HL-60/S4 treated with retinoic acid at 250 ng/mL for 4 days and 3 days (cell line): Measurements from ENCODE around the gene HIRA.

Experiments
- in situ Hi-C: fragments of 300-500 bp; cut with MboI; formaldehyde crosslinking; loops from 2 replicates; pipeline ENCODE4 v1.7.0; 2022; ENCODE audit warnings: low sequenced_read_pairs

Gene HIRA, protein sequence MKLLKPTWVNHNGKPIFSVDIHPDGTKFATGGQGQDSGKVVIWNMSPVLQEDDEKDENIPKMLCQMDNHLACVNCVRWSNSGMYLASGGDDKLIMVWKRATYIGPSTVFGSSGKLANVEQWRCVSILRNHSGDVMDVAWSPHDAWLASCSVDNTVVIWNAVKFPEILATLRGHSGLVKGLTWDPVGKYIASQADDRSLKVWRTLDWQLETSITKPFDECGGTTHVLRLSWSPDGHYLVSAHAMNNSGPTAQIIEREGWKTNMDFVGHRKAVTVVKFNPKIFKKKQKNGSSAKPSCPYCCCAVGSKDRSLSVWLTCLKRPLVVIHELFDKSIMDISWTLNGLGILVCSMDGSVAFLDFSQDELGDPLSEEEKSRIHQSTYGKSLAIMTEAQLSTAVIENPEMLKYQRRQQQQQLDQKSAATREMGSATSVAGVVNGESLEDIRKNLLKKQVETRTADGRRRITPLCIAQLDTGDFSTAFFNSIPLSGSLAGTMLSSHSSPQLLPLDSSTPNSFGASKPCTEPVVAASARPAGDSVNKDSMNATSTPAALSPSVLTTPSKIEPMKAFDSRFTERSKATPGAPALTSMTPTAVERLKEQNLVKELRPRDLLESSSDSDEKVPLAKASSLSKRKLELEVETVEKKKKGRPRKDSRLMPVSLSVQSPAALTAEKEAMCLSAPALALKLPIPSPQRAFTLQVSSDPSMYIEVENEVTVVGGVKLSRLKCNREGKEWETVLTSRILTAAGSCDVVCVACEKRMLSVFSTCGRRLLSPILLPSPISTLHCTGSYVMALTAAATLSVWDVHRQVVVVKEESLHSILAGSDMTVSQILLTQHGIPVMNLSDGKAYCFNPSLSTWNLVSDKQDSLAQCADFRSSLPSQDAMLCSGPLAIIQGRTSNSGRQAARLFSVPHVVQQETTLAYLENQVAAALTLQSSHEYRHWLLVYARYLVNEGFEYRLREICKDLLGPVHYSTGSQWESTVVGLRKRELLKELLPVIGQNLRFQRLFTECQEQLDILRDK

DNA sequence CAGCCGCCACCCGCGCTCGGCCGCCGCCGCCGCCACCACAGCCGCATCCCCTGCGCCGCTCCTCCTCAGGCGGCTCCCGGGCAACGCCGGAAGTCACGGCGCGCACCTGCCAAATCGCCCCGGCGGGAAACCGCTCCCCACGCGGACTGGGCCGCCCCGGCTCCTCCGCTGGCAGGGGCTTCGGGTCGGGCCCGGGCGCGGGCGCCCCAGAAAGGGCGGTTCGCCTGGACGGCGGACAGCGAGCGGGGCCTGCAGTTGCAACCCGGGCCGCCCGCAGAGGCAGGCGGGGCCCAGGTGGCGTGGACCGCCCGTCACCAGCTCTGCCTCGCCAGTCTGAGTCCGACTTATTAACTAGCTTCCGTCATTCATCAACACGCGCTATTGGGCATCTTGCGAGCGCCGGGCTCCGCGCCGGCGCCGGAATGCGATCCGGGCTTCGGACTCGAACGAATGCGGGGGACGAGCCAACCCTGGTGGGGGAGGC is at the start of gene HIRA:
TSS of gene HIRA (minus strand) at position 85 of the 484 bp plus-strand sequence. CDS start 257 bp downstream, outside the sequence.
- in situ Hi-C loops = loop anchor here (10.0 kb wide), 1 partner anchor 57 kb away; no protein-coding TSS in a partner anchor

DNA sequence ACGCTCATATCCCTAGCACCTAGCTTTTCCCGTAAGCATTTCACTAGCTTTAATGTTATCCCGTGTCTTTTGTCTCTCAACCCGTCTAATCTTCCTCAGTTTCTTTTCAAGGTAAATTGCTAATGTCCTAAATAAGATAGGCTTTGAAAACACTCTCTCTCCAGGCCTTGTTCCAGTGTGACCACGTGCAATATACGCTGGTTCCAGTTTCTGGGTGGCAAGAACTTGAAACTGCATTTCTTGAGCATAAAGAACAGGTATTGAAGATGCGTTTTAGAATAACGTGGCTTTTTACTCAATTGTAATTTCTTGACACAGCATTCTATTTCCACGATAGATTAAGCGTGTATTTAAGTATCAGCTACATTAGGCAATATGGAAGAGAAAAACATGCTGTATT is 49.3 kb upstream of the HIRA start:
- in situ Hi-C loops = no loop called here

DNA sequence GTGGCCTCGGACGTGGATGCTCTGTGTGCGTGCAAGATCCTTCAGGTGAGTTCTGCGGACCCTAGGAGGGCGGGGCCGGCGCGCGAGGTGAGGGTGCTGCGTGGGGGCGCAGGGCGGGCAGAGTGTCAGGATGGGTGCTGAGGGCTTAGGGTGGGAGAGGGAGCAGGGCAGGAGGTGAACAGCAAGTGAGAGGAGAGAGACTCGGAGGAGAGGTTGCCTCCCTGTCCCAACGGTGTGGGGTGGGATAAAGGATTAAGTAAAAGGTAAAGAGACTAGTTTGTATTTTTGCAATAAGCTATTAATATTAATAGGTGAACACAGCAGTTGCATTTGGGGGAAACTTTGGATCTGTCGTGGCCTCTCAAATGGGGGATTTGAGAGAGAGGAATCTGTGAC is 48.6 kb upstream of the HIRA start:
- in situ Hi-C loops = no loop called here

DNA sequence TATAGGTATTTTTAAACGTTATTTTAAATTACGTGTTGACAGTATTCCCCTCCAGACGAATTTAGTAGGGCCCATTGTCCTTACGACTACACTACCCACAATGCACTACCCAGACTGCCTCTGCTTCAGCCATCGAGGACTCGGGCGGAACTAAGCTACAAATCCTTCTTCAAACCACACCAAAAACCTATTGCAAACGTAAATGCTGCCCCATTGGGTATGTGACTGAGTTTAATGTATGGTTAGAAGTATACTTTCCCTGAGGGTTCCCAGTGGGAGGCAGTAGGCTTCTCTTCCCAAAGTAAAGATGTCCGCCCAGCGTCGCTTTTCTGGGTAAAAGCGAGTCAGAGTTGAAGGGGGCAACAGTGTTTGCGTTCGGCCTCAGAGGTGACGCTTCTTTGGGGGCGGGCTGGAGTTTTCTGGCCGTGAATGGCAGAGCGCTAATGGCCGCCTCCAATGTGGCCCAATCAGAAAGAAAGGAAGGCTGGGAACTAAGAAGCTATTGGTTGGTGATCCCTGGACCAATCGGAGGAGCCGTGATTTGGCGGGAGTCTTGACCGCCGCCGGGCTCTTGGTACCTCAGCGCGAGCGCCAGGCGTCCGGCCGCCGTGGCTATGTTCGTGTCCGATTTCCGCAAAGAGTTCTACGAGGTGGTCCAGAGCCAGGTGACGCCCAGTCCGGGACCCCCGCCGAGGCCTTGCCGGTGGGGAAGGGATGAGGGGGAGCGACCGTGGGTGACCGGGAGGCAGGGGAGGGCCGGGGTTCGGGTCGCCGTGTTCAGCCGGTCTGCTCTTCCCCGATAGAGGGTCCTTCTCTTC is 48.0 kb upstream of the HIRA start, which contains the start of gene CDC45:
TSS of gene CDC45 (plus strand) at position 566 of the 818 bp plus-strand sequence. CDS start at position 615, 49 bp downstream.
- in situ Hi-C loops = no loop called here

DNA sequence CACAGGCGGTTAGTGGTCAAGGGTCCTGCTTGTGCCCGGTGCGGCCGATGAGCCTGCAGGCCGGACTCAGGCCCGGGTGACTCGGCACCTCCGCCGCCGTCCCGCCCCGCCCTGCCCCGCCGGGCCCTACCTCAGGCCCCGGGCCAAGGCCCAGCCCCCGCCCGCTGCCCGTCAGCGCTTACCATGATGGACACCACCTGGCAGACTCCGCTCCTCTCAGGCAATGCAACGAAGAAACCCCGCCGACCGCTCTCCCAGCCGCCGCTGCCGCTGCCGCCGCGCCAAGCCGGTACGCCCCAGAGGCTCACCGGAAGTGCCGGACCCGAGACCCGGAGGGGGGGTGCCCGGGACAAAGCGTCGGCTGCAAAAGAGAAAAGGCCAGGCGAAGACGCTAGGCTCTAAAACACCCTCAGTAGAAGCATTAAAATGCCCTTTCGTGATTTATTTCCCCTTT is 47.4 kb upstream of the HIRA start, which contains the start of gene UFD1:
TSS of gene UFD1 (minus strand) at position 293 of the 454 bp plus-strand sequence. CDS start at position 185, 108 bp downstream.
- in situ Hi-C loops = no loop called here

DNA sequence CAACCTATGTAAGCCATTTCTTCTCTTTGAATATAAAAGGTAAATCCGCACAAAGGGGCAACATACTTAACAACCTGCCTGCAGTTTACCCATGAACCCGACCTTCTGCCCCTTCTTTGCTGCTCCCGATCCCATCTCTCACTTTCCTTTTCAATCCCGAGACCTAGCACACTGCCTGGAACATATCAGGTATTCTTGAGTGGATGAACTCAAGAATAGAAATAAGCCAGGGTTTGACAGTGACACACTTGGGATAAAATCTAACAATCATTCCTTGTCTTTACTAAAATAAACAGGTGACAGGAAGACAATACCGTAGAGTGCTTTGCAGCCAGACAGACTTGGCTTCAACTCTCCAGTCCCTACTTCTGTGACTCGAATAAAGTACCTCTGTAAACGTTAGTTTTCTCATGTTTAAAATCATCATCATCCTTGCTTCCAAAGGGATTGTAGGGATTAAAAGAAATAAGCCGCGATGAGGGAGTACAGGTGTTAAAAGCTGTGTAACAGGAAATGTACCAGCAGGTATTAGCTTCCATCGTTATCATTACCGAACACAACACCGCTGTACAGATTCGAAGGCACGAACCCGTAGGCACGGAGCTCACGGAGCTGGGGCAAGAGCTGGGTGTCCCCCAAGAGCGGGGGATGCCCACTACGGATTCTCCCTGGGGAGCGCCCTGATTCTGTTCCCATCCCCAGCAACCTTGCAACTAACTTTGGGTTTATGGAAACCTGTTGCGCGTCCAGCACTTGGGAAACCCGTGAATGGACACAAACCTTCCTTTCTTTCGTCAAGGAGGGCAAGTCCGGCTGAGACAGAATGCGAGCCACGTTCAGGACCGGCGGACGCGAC is 46.7 kb upstream of the HIRA start:
- in situ Hi-C loops = no loop called here

DNA sequence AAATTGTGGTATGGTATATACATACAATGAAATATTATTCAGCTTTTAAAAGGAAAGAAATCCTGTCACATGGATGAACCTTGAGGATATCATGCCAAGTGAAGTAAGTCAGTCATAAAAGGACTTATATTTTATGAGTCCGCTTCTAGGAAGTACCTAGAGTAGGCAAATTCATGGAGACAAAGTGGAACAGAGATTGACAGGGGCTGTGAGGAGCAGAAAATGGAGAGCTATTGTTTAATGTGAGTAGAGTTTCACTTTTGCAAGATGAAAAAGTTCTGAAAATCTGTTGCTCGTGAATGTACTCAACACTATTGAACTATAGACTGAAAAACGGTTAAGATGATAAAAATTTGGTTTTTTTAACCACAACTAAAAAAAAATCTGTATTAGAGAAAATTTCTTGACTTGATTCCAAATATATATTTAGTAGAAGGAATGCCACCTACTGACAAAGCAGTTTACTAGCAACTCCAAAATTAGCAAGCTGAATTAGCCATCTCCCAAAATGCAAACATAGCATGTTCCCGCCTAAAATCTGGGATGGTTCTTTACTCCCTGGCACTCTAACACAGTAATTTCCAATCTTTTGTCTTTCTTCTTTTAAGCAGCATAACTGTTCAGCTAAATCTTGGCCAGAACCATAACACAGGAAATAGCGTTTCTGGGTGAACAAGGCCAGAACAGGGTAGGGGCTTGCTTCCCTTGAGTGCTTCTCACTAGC is 46.0 kb upstream of the HIRA start:
- in situ Hi-C loops = no loop called here

DNA sequence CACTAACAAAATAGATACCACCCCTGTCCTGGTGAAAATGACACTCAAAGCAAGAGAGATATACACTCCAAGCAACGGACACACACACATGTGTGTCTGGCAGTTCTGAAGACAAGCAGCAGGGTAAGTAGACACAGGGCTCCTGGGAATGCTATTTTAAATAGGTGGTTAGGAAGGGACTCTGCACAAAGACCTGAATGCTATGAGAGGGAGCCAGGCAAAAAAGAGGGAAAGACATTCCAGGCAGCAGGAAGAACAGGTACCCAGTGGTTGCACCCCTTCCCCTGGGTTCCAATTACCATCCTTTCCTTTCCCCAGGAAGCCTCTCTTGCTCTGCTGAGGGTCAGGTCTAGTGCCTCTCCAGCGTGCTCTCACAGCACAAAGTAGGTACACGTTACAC is 44.5 kb upstream of the HIRA start:
- in situ Hi-C loops = no loop called here

DNA sequence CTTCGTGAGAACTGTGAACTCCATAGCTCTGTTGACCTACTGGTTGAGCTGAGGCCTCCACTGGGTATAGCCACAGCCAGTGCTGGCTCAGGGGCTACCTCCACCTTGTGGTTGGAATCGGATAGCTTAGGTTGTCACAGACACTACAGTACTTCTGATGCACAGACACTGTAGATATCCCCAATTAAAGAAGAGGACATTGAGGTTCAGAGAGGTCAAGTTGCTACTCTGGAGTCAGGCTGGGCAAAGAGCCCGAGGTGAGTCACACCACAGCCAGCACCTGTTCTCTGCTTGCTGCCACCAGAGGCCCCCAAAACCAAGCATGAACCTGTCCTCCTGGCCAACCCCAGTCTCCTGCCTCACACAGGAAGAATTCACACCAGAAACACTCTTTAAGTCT is 42.0 kb upstream of the HIRA start:
- in situ Hi-C loops = no loop called here

DNA sequence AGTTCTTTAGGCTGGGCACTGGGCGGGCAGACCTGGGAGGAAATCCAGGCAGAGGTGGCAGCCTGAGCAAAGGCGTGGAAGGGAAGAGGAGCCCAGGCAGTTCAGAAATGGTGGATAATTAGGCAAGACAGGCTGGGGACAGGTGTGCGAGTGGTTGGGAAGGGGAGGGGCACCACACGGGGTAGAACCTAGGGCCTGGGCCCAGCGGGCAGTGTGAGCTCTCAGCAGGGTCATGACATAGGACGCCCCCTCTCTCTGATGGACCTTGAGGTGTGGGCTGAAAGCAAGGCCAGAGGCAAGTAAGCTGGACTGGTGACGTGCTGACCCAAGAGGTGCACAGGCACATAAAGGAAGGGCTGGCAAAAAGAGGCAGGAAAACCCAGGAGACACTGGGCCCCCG is 40.7 kb upstream of the HIRA start:
- in situ Hi-C loops = no loop called here

DNA sequence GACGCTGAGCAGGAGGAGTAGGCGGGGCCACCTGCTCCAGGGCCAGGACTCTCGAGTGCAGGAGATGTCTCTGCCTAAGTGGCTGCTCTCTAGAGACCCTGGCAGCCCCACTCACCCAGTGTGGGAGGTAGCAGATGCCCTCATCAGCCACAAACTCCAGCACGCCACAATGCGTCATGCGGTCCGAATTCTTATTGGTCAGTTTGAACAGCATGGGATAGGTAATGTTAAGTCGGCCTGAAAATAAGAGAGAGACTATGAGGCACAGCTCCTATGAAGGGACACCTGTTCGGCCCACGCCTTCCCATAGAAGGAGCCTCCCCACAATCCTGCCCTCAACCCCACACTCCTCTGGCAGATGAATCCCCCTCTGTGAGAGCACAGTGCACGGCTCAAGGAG is 40.0 kb upstream of the HIRA start:
- in situ Hi-C loops = no loop called here

DNA sequence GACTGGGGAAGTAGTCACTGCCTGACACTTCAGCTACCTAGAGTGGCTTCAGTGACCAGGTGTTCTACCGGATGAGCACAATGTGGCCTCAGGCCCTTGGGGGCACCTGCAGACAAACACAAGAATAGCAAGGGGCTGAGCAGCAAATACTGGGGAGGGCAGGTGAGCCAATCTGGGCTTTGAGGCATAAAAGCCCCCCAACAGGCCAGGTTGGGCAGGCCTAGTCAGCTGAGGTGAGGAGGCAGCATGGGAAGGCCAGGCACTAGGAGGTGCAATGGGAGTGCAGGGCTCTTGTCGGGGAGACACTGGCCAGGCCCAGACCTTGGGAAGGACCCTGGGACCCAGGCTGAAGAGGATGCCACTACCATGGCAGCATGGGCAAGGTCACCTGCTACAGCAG is 38.5 kb upstream of the HIRA start:
- in situ Hi-C loops = no loop called here

DNA sequence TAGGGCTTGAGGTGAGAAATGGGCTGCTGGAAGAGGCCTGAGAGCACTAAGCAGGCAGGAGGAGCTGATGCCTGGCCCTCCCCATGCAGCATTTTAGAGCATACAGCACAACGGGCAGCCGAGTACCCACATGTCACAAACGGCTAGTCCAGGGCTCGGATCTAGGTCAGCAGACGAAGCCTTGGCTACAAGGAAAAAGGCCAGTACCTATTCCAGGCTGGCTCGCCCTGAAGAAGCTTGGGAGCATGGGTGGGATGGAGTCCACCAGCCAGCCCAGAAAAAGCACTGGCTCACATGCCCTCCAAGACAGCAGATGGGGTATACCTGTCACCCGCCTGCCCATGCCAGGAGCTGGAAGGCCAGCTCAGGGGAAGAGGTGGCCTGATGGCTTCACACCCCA is 37.9 kb upstream of the HIRA start:
- in situ Hi-C loops = no loop called here

DNA sequence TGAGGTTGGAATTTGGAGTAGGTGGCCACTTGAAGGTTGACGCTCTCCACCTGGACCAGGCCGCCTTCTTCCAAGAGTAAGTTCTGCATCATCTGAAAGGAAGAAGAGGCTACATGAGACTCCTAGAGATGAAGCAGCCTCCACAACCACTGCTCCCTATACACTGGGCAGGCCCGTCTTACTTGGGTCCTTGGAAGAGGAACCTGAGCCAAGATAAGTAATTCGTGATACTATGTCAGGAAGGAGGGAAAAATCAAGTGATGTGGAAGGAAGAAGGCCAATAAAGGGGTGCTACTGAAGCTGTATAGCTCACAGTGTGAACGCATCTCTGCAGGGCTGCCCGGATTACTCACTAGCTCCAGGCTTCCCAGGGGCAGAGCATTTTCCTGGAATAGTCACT is 36.4 kb upstream of the HIRA start:
- in situ Hi-C loops = no loop called here

DNA sequence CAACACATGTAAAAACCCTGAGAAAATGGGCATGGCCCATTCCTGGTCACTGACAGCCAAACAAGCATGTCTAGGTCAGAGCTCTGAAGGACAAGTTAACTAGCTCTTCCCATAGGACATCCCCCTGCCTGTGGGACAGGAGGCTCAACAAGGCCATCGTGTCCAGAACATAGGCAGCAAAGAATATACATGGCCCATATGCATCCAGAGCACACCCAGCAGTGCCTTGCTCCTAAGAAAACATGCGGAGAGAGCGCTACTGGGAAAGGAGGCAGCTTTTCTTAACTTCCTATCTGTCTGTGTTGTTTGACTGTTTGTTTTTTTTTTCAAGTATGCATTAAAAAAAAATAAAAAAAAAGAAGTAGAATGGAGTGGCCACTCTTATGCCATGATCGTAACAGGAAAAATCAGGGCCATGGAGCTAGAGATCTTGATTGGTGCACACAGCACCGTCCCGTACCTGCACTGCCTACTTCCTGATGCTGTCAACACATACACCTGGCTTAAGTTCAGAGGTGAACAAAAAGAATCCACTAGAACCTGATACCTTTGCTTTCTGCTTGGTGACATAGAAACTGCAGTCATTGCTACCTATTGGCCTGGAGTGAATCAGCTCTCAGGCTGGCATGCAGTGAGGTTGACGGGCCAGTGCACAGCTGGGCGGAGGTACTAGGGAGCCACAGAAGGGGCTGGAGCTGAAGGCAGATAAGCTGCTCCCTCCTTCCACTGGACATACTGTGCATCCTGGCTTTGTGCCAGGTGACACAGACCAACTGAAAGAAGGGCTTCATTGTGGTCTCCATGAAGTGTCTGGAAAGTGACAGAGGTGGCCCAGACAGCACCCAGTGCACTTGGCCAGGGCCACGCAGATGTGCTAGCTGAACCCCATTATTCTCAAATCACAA is 35.6 kb upstream of the HIRA start:
- in situ Hi-C loops = no loop called here

DNA sequence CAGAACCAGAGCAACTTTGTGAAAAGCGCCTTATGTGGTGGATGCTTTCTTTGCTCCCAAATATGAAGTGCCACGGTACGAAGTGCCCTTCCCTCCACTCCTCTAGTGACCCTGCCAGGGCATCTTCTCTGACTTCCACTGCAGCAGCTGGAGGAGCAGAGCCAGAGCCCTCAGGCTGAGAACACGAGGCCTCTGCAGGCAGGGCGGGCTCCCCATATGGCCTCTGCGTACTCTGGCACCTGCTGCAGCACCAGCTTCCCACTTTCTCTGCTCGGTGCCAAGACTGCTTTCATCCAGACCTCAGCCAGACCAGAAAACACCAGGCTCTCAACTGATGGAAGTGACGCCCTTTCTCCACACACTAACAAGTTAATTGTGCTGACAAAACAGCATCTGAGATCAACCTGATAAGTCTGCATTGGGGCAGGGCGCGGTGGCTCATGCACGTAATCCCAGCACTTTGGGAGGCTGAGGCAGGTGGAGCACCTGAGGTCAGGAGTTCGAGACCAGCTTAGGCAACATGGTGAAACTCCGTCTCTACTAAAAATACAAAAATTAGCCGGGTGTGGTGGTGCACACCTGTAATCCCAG is 34.7 kb upstream of the HIRA start:
- in situ Hi-C loops = no loop called here

DNA sequence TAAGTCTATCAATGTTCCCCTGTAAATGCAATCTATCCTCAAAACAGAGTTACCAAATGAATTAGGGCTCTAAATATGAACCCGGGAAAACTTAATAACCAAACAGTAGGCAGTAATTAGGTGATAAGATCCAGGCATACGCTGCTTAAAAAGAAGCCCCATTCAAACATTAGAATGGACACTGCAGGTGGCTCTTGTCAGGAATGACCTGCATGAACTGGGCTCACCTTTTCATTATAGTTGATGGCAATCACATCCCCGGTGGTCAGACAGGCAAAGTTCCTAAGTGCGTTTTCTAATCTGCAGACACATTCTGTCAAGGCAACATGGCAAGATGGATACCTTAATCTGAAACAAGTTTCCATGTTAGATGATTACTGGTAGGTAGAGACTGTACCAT is 33.4 kb upstream of the HIRA start:
- in situ Hi-C loops = no loop called here
